Brain pericyte (primary cell): ENCODE measurements around the gene NT5C3B.
"Not testable (repeated sequence)": the region's sequence is repeated elsewhere in the genome, so short reads cannot be mapped to it uniquely, and the experiment has no call there.

ENCODE experiments used
- DNase-seq: peaks from one replicate; pipeline ENCODE4 v3.0.0-alpha.2; 2012; ENCODE audit warnings: low read depth, low spot score

The NT5C3B gene

DNA sequence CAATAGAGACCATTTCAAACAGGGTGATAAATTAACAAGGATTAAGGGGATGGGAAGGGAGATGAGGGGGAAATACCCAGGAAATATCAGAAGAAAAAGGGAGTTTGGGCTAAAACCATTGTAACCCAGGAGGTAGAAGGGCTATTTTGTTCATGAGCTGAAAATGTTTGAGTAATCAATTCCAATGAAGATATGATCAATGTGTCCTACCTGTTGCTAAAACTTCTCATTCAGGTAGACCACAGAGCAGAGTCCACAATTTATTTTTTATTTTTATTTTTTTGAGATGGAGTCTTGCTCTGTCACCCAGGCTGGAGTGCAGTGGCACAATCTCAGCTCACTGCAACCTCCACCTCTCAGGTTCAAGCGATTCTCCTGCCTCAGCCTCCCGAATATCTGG, 3.4 kb upstream of the NT5C3B start:
- not testable (repeated sequence) for DNase-seq

DNA sequence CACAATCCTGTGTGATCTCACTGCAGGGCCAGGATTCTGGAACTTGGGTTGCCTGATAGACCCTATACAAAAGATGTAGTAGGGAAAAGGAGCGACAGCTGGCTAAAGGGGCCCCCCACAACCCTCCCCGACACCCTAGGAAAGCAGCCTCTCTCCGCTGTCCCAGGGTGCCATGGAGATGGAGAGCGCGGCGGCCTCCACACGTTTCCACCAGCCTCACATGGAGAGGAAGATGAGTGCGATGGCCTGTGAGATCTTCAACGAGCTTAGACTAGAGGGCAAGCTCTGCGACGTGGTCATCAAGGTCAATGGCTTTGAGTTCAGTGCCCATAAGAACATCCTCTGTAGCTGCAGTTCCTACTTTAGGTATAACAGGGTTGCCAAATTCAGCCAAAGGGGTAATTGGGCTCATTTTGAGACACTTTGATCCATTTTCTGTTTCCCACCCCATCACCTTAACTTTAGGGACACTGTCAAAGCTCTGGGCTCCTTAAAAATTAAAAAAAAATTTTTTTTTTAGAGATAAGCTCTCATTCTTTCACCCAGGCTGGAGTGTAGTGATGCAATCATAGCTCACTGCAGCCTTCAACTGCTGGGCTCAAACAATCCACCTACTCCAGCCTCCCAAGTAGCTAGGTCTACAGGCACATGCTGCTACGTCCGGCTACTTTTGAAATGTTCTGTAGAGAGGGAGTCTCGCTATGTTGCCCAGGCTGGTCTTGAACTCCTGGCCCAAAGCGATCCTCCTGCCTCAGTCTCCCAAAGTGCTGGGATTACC, 1.9 kb upstream of the NT5C3B start, which contains the start of gene KLHL10:
Gene KLHL10, plus strand, starts transcription at position 65 of the 778 bp plus-strand sequence. Its CDS starts 108 bp downstream, at position 173.
- DNase-seq: no peak

DNA sequence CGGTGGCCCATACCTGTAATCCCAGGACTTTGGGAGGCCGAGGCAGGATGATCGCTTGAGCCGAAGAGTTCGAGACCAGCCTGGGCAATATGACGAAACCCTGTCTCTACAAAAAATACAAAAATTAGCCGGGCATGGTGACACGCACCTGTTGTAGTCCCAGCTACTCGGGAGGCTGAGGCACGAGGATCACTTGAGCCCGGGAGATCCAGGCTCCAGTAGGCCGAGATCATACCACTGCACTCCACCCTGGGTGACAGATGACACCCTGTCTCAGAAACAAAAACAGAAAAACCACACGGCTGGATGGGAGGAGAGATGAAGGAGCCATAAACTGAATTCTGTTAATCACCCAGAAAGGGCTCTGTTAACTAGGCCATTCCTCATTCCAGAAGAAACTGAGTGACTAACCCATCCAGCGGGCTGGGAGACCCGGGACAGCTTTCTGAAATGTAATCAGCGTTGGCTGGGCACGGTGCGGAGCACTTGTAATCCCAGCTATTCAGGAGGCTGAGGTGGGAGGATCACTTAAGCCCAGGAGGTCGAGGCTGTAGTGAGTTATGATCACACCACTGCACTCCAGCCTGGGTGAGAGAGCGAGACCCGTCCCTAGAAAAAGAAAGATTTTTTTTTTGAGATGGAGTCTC, 641 bp upstream of the NT5C3B start:
- DNase-seq: no peak

DNA sequence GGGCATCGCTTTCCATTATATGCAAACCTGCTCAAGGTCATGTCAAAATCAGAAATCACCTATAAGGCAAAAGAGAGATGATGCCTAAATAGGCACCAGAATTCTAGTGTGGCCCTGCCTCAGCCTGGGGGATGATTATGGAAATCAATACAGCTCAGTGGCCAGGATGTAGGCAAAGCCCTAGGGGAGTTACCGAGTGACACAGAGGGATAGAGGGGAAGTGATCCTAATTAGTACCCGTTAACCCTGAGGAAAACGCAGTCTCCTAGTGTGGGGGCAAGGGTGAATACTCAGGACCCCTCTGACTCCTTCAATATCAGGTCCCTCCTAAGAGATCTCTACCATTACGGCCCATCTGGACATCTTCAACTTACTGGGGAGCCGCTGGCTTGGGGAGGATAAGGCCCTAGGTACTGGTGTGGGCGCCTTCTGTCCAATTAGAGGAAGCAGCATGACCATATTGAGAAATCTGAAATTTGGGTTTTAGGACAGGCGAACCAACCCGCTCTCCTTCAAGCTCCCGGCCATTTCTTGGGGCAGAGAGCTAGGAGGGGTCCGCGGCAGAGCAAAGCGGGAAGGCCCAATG, 725 bp downstream of the NT5C3B start:
- DNase-seq: no peak

DNA sequence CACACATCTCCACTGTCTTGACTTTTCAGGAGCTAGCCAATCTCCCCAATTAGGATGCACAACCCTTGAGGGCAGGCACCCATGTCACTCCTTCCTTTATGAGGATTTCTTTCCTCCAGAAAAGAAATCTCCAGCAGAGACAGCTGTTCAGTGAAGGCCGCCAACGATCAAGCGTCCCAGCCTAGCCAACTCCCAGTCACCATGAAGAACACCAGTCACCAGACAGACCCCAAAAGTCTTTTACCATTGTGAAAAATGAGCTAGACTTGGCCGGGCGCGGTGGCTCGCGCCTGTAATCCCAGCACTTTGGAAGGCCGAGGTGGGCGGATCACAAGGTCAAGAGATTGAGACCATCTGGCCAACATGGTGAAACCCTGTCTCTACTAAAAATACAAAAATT, 6.1 kb downstream of the NT5C3B start:
- not testable (repeated sequence) for DNase-seq

DNA sequence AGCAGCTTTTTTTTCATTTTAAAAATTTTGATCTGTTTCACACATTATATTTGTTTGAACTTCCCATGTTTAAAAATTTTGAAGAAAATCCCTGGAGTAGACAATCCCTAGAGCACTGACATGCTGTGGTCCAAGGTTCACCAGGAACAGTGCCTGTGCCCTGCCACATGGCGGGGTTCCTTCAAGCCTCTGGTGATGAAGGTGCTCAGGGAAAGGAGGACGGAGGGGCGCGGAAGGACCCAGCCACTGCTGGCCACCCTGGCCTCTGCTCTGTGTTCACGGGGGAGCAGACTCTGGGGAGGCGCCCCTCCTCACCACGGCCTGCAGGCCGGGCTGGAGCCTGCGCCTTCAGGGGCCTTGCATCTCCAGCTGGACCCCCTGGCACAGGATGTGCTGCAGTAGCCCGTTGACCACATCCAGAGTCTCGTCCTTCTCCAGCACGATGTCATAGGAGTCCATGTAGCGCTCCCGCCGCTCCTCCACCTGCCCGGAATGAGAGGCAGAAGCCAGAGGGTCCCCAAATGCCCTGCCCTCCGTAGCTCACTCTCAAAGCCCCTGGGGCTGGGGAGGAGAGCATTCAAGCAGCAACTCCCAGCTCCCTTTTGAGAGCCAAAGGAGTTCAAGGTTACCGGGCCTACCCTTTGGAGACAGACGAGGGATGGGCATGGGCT, 10.7 kb downstream of the NT5C3B start:
- DNase-seq: no peak

DNA sequence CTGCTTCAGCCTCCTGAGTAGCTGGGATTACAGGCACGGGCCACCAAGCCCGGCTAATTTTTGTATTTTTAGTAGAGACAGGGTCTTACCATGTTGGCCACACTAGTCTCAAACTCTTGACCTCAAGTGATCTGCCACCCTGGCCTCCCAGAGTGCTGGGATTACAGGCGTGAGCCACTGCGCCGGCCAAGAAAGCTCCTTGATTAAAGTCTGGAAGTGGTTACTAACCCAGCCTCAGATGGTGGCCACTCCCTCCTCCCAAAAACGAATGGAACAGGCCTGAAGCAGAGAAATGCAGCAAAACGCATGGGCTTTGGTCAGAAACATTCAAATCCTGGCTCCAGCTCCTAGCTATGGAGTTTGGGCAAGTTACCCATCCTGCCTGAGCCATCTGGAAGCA, 11.9 kb downstream of the NT5C3B start:
- no peak for DNase-seq

DNA sequence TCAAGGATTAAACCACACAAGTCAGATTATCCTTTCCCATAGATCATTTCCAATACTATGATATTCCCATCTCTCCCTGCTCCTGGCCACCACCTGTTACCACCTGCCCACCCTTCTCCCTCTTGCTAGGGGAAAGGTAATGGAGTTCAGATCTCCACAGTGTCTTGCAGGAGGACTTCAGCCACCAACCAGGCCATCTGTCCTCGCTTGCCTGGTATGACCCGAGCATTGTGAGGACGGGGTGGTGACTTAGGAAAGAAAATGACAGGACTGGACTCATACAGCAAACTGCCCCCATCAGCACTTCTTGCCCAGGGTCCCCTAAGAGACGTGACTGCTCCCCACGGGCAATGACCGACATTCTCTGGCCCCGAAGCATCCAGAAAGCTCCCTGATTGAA, 12.5 kb downstream of the NT5C3B start:
- DNase-seq: no peak

DNA sequence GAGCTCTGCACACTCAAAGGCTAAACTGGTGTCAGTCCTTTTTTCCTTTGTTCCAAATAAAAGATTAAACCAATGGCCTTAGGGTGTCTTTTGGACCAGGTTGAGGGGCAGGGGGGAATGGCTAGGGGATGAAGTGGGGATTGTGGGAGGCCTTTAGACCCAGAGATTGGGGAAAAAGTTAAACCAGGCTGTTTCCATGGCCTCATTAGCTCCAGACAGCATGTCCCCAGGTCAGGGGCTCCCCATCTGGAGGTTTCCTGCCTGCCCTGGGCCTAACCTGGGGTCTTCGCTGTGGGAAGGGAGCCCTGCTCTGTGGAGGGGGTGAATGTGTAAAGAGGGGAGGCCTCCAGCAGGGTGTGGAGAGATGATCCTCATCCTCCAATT, 12.9 kb downstream of the NT5C3B start:
- DNase-seq: no peak

DNA sequence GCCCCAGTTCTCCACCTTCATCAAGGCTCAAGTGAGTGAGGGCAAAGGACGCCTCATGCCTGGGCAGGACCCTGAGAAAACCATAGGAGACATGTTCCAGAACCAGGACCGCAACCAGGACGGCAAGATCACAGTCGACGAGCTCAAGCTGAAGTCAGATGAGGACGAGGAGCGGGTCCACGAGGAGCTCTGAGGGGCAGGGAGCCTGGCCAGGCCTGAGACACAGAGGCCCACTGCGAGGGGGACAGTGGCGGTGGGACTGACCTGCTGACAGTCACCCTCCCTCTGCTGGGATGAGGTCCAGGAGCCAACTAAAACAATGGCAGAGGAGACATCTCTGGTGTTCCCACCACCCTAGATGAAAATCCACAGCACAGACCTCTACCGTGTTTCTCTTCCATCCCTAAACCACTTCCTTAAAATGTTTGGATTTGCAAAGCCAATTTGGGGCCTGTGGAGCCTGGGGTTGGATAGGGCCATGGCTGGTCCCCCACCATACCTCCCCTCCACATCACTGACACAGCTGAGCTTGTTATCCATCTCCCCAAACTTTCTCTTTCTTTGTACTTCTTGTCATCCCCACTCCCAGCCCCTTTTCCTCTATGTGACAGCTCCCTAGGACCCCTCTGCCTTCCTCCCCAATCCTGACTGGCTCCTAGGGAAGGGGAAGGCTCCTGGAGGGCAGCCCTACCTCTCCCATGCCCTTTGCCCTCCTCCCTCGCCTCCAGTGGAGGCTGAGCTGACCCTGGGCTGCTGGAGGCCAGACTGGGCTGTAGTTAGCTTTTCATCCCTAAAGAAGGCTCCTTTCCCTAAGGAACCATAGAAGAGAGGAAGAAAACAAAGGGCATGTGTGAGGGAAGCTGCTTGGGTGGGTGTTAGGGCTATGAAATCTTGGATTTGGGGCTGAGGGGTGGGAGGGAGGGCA, 13.6 kb downstream of the NT5C3B start:
- DNase-seq: no peak

DNA sequence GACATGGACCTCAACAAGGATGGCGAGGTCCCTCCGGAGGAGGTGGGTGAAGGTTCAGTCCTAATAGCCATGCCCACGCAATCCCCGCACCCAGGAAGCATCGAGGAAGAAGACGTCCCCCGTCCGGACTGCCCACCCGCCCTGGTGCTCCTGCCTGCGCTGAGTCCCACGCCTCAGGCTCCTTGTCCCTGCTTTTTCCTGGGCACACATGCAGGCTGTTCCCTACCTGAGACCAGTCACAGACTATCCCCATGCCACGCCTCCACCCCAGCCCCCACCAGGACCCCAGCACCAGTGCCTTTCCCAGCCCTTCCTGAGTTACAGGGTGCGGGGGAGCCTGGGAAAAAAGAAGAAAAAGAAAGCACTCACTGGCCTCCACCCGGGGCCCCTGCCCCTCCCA, 14.3 kb downstream of the NT5C3B start:
- no peak for DNase-seq

DNA sequence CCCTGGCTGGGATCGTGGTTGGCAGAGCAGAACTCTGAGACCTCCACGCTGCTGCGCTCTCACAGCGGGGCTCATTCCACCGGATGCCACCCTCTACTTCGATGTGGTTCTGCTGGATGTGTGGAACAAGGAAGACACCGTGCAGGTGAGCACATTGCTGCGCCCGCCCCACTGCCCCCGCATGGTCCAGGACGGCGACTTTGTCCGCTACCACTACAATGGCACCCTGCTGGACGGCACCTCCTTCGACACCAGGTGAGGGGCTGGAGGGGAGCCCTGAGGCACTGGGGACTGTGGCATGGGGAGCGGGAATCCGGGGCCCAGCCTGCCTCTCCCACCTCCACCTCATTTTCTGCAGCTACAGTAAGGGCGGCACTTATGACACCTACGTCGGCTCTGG, 18.0 kb downstream of the NT5C3B start:
- no peak for DNase-seq

DNA sequence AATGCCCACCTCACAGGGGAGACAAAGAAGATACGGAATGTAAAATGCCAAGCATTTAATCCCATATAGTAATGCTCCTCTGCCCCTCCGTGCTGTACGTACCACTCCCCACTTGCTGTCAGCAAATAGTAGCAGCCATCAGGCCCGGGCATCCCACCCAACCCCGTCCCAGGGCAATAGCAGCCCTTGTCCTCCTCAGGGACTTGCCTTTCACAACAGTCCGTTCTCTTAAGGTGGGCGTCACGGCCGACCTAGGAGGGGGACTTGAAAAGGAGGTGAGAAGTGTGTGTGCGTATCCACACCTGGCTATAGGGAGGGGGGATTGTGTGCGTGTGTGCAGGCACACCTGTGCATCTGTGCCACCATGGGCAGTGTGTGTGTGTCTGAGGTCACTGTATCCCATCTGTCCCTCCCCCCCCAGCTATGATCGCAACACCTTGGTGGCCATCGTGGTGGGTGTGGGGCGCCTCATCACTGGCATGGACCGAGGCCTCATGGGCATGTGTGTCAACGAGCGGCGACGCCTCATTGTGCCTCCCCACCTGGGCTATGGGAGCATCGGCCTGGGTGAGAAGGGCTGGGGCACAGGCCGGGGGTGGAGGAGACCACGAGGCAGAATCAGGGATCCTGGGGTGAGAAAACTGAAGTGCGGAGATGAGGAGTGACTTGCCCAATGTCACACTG, 19.3 kb downstream of the NT5C3B start:
- no peak for DNase-seq

DNA sequence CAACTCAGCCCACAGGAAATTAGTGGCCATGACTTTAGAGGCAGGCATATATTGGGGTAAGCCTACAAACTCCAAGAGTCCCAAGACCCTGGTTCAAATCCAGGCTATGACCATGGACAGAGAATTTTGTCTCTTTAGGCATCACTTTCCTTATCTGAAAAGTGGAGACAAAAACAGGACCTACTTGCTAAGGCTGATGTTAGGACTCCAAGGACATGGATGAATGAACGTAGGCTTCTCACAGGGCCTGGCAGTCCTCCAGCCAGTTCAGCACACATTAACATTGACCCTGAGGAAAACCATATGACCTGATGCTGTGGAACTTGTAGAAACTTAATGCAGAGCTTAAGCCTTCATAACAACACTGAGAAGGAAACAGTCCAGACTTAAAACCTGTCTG, 21.8 kb downstream of the NT5C3B start:
- DNase-seq: no peak

DNA sequence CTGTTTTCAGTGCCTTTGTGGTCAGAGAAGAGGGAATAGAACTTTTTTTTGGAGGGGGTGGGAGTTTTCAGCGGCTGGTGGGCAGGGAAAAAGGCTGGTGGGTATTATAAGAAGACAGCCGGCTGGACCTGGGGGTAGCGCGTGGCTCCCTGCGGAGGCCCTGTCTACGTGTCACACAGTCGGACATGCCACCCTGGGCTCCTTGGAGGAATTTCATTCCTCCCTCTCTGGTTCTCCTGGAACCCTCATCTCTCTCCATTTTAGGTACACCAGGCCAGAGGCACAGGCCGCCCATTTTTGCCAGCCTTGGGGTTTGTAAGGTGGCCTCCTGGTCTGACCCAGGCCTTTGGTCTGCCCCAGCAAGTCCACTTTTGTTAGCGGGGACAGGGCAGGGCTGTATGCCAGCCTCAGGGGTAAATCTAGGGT, 22.3 kb downstream of the NT5C3B start:
- DNase-seq: no peak

DNA sequence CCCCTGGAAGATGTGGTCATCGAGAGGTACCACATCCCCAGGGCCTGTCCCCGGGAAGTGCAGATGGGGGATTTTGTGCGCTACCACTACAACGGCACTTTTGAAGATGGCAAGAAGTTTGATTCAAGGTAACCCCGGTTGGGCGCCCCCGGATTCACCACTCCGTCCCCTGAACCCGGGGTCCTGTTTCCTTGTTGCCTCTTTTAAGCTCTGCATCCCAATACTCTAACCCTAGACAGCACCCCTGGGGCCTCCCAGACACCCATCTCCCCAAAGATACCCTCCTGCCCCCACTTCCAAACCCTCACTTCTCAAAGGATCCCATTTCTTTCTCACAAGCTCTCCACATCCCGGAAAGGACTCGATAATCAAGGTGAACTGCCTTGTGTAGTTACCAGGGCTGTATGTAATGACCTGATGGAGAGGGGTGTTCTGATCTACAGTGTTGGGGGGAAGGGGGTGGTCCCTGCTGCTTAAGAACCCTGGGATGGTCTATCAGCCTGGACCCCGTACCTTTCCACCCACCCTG, 22.8 kb downstream of the NT5C3B start:
- no peak for DNase-seq

DNA sequence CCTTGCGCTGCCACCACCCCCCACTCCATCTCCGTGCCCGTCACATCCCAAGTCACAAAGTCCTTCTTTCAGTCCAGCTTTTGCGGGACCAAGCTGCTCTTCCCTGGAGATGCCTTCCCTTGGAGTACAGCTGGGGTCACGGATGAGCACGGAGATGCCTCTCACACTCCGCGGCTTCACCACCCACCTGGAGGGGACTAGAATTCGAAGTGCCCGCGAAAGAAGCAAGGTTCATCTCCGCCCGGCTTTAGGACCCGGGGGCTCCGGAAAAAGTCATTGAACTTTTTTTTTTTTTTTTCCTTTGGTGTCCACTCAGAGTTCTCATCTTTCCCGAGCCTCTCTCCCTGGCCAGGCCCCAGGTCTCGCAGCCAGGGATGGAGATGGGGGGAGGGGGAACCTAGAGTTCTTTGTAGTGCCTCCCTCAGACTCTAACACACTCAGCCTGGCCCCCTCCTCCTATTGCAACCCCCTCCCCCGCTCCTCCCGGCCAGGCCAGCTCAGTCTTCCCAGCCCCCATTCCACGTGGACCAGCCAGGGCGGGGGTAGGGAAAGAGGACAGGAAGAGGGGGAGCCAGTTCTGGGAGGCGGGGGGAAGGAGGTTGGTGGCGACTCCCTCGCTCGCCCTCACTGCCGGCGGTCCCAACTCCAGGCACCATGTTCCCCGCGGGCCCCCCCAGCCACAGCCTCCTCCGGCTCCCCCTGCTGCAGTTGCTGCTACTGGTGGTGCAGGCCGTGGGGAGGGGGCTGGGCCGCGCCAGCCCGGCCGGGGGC, 23.5 kb downstream of the NT5C3B start, which contains the start of gene FKBP10:
Gene FKBP10, plus strand, starts transcription at position 624 of the 771 bp plus-strand sequence. Its CDS starts 31 bp downstream, at position 655.
- peak; percentile 77 for DNase-seq

DNA sequence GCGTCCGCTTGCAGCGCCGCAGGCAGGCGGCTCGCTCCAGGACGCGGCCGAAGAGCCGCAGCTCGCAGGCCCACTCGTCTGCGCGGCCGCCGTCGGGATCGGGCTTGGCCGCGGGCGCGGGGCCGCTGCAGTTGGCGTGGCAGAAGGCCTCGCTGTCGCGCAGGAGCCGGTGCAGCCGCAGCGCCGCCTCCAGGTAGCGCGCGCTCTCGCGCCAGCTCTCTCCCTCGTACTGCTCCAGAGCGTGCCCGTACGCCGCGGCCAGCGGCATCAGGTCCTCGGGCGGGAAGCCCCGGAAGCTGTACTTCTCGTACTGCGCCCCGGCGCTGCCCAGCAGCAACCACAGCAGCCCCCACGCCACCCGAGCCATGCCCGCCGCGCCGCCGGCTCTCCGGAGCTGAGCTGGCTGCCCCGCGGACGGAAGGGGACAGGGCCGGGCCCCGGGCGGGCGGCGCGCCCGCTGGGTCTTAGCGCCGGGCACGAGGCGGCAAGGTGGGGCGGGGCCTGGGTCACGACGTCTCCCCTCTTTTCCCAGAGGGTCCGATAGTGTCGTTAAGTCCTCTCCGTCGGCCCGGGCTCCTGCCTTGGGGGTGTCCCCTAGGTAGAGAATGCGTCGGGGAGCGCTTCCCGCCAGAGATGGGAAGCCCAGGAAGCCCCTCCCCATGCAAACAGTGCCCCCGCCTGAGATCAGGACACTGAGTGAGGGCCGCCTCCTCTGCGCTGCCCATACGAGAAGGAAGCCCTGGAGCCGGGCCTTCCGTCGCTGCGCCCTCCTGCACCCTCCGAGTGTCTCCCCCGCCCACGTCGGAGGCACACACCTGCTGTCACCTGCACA, 24.3 kb downstream of the NT5C3B start, which contains the start of gene P3H4:
Gene P3H4, minus strand, starts transcription at position 401 of the 832 bp plus-strand sequence. Its CDS starts 34 bp downstream, at position 367.
- peak; percentile 39 for DNase-seq
